Omental fat pad (tissue), 4 donors: ENCODE results near the gene TEDC2. TPM values are rescaled to one million over a fixed set of nuclear protein-coding genes. Genes with fewer than 3 reads are reported as not detected.

Source experiments
- ATAC-seq: fragments of 150-250 bp; one replicate; pipeline ENCODE4 v1.9.1; 2016; ENCODE audit warnings: mild to moderate bottlenecking, moderate library complexity; ENCODE audit not compliant: low FRiP score
- DNase-seq: peaks from one replicate; pipeline ENCODE4 v3.0.0-alpha.2; 2019; ENCODE audit warnings: low spot score
- CTCF ChIP-seq, 3 donors: fragments of 450-650 bp; IDR thresholded peaks; one replicate each; pipeline ENCODE4 v1.5.1; 2016 to 2017; ENCODE audit warnings: antibody characterized with exemption in 3 of 3, mild to moderate bottlenecking in 3 of 3, moderate library complexity in 2 of 3
- total RNA-seq, 4 donors: library from RNA; depleted of rRNA; stranded (reverse); fragments of >200 nt; gene quantifications; one replicate each; pipeline ENCODE4 v1.1.0, GENCODE V29; 2016

TEDC2 gene
- total RNA-seq, 4 donors from 2014 or later: 0.50 to 1.1 TPM; not detected in 2

GRCh38 chr16:2451851-2452320 lies 8.0 kb upstream of the TEDC2 start:
- no peak for TF ChIP-seq CTCF (IDR thresholded peaks at IDR 0.05)
- no peak for ATAC-seq
- DNase-seq: no peak

- no peak for TF ChIP-seq CTCF (IDR thresholded peaks at IDR 0.05)
- no peak for ATAC-seq
- DNase-seq: no peak
These were observed 7.3 kb upstream of the TEDC2 start for GRCh38 chr16:2452650-2453049.

GRCh38 chr16:2455081-2455845 lies 4.6 kb upstream of the TEDC2 start:
- no peak for DNase-seq
- no peak for TF ChIP-seq CTCF (IDR thresholded peaks at IDR 0.05)
- ATAC-seq: no peak

GRCh38 chr16:2456551-2457153 lies 3.3 kb upstream of the TEDC2 start:
- DNase-seq (no peak), ATAC-seq (no peak)
- TF ChIP-seq CTCF (IDR thresholded peaks at IDR 0.05): no peak

- DNase-seq (no peak), ATAC-seq (no peak)
- TF ChIP-seq CTCF (IDR thresholded peaks at IDR 0.05): no peak
These were observed 2.6 kb upstream of the TEDC2 start for GRCh38 chr16:2457267-2457666.

- ATAC-seq (no peak), DNase-seq (no peak)
- no peak for TF ChIP-seq CTCF (IDR thresholded peaks at IDR 0.05)
These were observed 2.0 kb upstream of the TEDC2 start for GRCh38 chr16:2457946-2458345.
